Measurements from ENCODE around the gene B3GALT6. TPM values are rescaled to one million over a fixed set of nuclear protein-coding genes. Genes with fewer than 3 reads are reported as not detected.

B3GALT6 gene
- total and polyA plus RNA-seq, 8 donors: 1.8 to 13.8 (median 7.5) TPM; not detected in 1

DNA sequence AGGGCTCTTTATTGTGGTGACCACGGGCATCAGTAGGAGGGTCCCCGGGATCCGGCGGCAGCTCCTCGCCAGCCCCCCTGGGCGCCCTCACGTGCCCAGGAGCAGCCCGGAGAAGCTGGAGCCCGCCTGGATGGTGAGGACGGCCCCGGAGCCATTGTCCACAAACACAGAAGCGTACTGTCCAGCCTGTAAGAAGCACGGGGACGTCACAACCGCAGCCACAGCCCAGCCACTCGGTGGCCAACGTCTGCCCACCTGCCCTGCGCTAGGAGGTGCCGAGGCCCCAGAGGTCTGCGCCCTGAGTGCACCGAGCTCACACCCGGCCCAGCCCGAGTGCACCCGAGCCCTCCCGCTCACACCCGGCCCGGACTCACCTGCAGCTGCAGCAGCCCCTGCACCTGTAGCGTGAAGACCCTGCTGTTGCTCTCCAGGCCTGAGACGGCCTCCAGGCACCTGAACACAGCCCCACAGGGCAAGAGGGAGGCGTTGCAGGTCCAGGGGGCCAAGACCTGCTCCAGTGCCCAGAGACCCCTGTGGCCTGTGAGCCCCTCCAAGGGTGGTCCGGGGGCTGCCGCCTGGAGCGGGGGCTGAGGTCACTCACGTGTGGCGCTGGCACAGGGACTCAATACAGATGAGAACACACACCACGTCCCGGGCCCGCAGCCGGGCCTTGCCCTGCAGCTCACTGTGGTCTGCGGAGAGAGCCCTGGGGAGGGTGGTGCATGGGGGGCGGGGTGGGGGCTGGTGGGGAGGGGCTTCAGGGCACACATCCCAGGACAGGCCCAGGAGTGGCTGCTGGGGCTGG lies 10.6 kb downstream of the B3GALT6 start:
- 83 to 92% (median 88%) methylated on average over 7 to 41 of the region's 41 CpGs for WGBS, 5 donors
- TF ChIP-seq, protein P1, sequence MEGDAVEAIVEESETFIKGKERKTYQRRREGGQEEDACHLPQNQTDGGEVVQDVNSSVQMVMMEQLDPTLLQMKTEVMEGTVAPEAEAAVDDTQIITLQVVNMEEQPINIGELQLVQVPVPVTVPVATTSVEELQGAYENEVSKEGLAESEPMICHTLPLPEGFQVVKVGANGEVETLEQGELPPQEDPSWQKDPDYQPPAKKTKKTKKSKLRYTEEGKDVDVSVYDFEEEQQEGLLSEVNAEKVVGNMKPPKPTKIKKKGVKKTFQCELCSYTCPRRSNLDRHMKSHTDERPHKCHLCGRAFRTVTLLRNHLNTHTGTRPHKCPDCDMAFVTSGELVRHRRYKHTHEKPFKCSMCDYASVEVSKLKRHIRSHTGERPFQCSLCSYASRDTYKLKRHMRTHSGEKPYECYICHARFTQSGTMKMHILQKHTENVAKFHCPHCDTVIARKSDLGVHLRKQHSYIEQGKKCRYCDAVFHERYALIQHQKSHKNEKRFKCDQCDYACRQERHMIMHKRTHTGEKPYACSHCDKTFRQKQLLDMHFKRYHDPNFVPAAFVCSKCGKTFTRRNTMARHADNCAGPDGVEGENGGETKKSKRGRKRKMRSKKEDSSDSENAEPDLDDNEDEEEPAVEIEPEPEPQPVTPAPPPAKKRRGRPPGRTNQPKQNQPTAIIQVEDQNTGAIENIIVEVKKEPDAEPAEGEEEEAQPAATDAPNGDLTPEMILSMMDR (IDR thresholded peaks at IDR 0.05): no peak
- TF ChIP-seq EP300 (IDR thresholded peaks at IDR 0.05): no peak
- TF ChIP-seq POLR2AphosphoS5 (IDR thresholded peaks at IDR 0.05): no peak
- no peak for TF ChIP-seq POLR2A (IDR thresholded peaks at IDR 0.05)
- intact Hi-C loops (cut with DNase I; ENCODE audit: low total_unique reads): no loop called here

DNA sequence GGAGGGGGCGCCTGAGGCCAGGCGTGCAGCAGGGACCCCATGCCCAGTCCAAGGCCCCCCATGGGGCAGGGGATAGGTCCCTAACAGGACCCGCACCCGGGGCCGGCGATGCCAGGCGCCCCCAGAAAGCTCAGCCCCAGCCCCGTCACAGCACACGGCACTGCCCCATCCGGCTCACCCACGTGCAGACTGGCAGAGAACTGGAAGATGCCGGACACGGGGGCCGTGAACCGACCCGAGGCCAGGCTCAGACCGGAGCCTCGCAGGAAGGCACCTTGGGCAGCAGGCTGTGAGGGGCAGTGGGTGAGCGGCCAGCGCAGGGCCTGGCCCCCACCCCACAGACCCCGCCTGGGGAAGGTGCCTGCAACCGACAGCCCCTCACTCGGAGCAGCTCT lies 11.2 kb downstream of the B3GALT6 start:
- no peak for DNase-seq
- no peaks in the 10 kb centered on the region for H3K9me3 ChIP-seq
- H3K36me3 ChIP-seq: peaks cover 0 to 3% (median 0%) of the 10 kb centered on the region in 4 donors
- no peak for TF ChIP-seq POLR2AphosphoS5 (IDR thresholded peaks at IDR 0.05)
- TF ChIP-seq, protein P1 (IDR thresholded peaks at IDR 0.05): no peak
- no peak for TF ChIP-seq EP300 (IDR thresholded peaks at IDR 0.05)
- TF ChIP-seq POLR2A (IDR thresholded peaks at IDR 0.05): no peak
- peaks cover 10 to 37% (median 27%) of the 10 kb centered on the region in 4 donors for H3K4me1 ChIP-seq
- H3K27ac ChIP-seq: no peak overlapping the region
- WGBS, 5 donors: 79 to 95% (median 93%) methylated on average over 4 to 23 of the region's 23 CpGs
- intact Hi-C loops (cut with DNase I; ENCODE audit: low total_unique reads): no loop called here
- peaks cover 7 to 79% (median 53%) of the 10 kb centered on the region in 3 donors for H3K27me3 ChIP-seq
- no peak overlapping the region for H3K4me3 ChIP-seq

More for the DNA sequence above, 10.6 kb downstream of the B3GALT6 start:
- Histone ChIP-seq H3K4me1 (peaks cover 15 to 43% (median 33%) of the 10 kb centered on the region in 4 donors), H3K36me3 (peaks cover 0 to 3% (median 0%) of the 10 kb centered on the region in 4 donors), H3K27me3 (peaks cover 7 to 79% (median 57%) of the 10 kb centered on the region in 3 donors), H3K4me3 (no peak overlapping the region), H3K27ac (no peak overlapping the region), H3K9me3 (no peaks in the 10 kb centered on the region)
- no peak for DNase-seq

DNA sequence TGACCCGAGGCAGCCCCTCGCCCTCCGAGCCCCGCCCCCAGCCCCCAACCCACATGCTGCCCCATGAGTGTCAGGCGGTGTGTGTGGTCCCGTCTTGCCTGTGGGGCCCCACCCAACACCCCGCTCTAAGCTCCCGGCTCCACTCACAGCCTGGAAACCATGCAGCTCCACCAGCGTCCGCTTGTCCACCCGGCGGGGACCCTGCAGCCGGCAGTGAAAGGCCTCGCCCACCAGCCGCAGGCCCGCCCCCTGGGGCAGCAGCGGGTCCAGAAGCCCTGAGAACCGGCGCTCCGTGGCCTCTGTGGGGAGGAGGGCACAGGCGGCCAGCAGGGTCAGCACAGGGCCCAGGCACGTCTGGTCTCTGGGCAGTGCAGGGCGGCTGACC lies 11.8 kb downstream of the B3GALT6 start:
- Histone ChIP-seq H3K27me3 (peaks cover 7 to 78% (median 48%) of the 10 kb centered on the region in 3 donors), H3K9me3 (no peaks in the 10 kb centered on the region), H3K4me1 (peaks cover 10 to 31% (median 23%) of the 10 kb centered on the region in 4 donors), H3K36me3 (peaks cover 0 to 3% (median 0%) of the 10 kb centered on the region in 4 donors), H3K27ac (peak overlapping the region in 1 of 5 donors; percentile 2), H3K4me3 (peak overlapping the region in 1 of 4 donors; percentile 28)
- 19 to 49% (median 43%) methylated on average over 6 to 23 of the region's 23 CpGs for WGBS, 5 donors
- intact Hi-C loops (cut with DNase I; ENCODE audit: low total_unique reads): no loop called here
- TF ChIP-seq POLR2AphosphoS5 (IDR thresholded peaks at IDR 0.05) (no peak), EP300 (IDR thresholded peaks at IDR 0.05) (no peak), POLR2A (IDR thresholded peaks at IDR 0.05) (no peak)
- TF ChIP-seq, protein P1 (IDR thresholded peaks at IDR 0.05): no peak
- no peak for DNase-seq

DNA sequence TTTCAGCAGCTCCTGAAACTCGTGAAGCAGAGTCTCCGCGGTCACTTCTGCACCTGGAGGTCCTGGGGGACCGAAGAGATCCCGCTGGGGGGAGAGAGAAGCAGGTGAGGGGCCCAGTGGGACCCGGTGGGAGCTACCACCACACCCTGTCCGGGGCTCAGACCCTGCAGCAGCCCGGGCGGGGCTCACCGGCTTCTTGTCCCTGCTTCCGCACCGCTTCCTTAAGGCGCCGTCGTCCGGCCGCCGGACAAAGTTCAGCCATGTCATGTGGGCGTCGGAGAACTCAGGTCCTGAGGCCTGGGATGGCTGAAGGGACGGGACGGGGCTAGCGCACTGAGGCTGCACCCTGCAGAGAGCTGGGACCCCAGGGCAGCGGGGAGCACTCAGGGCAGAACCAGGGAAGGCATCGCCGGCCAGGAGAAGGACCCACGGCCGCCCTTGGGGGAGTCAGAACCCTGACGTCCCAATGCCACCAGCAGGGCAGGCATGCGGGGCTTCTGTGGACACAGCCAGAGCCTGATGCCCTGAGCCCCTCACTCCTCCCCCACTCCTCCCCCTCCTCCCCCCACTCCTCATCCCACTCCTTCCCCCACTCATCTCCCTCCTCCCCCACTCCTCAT lies 12.3 kb downstream of the B3GALT6 start:
- intact Hi-C loops (cut with DNase I; ENCODE audit: low total_unique reads): no loop called here
- H3K36me3 ChIP-seq: peaks cover 0 to 3% (median 0%) of the 10 kb centered on the region in 4 donors
- H3K4me3 ChIP-seq: peak overlapping the region in 1 of 4 donors; percentile 28
- TF ChIP-seq EP300 (IDR thresholded peaks at IDR 0.05) (no peak), POLR2A (IDR thresholded peaks at IDR 0.05) (no peak), POLR2AphosphoS5 (IDR thresholded peaks at IDR 0.05) (no peak)
- TF ChIP-seq, protein P1 (IDR thresholded peaks at IDR 0.05): no peak
- peak; percentile 64 to 73 for DNase-seq
- 24 to 60% (median 37%) methylated on average over 22 to 30 of the region's 30 CpGs for WGBS, 5 donors
- peaks cover 7 to 73% (median 43%) of the 10 kb centered on the region in 3 donors for H3K27me3 ChIP-seq
- H3K9me3 ChIP-seq: no peaks in the 10 kb centered on the region
- H3K4me1 ChIP-seq: peaks cover 10 to 31% (median 23%) of the 10 kb centered on the region in 4 donors
- no peak overlapping the region for H3K27ac ChIP-seq

Data from stomach (tissue), 9 donors.